ENCODE results near the gene RMRP. TPM values are rescaled to one million over a fixed set of nuclear protein-coding genes. Genes with fewer than 3 reads are reported as not detected.
A peak's percentile ranks its signal among the peaks of the same experiment; 100 is the strongest.

RMRP gene
- total RNA-seq, result 13,056 TPM

- peak; percentile 86 for ATAC-seq
- DNase-seq (ENCODE audit: low spot score), result peak; percentile 99
These were observed at the start of gene RMRP for GRCh38 chr9:35657546-35658136. RMRP (minus strand) TSS chr9:35658019.

GRCh38 chr9:35706951-35707350, 49.1 kb upstream of the RMRP start:
- ATAC-seq (no peak), DNase-seq (ENCODE audit: low spot score) (no peak)

GRCh38 chr9:35705836-35706430, 48.1 kb upstream of the RMRP start:
- no peak for ATAC-seq

GRCh38 chr9:35705372-35705771, 47.6 kb upstream of the RMRP start:
- no peak for DNase-seq (ENCODE audit: low spot score)
- no peak for ATAC-seq

More at GRCh38 chr9:35705836-35706430, 48.1 kb upstream of the RMRP start:
- DNase-seq (ENCODE audit: low spot score), result no peak

GRCh38 chr9:35703906-35704672, 46.3 kb upstream of the RMRP start:
- ATAC-seq (no peak), DNase-seq (ENCODE audit: low spot score) (no peak)

GRCh38 chr9:35702696-35703095, 44.9 kb upstream of the RMRP start:
- DNase-seq (ENCODE audit: low spot score) (no peak), ATAC-seq (no peak)

- no peak for DNase-seq (ENCODE audit: low spot score)
- ATAC-seq, result no peak
These were observed 43.1 kb upstream of the RMRP start for GRCh38 chr9:35700942-35701341.

- no peak for ATAC-seq
- DNase-seq (ENCODE audit: low spot score), result no peak
These were observed 42.2 kb upstream of the RMRP start for GRCh38 chr9:35700031-35700430.

- no peak for ATAC-seq
- DNase-seq (ENCODE audit: low spot score), result no peak
These were observed 40.4 kb upstream of the RMRP start for GRCh38 chr9:35698231-35698630.

GRCh38 chr9:35697486-35697885, 39.7 kb upstream of the RMRP start:
- ATAC-seq, result peak; percentile 5
- no peak for DNase-seq (ENCODE audit: low spot score)

- DNase-seq (ENCODE audit: low spot score) (no peak), ATAC-seq (peak; percentile 93)
These were observed 38.8 kb upstream of the RMRP start for GRCh38 chr9:35696520-35697215.

- ATAC-seq (no peak), DNase-seq (ENCODE audit: low spot score) (no peak)
These were observed 38.2 kb upstream of the RMRP start for GRCh38 chr9:35695943-35696401.

- DNase-seq (ENCODE audit: low spot score) (no peak), ATAC-seq (no peak)
These were observed 34.0 kb upstream of the RMRP start for GRCh38 chr9:35691757-35692301.

GRCh38 chr9:35691334-35691650, 33.5 kb upstream of the RMRP start:
- ATAC-seq (no peak), DNase-seq (ENCODE audit: low spot score) (no peak)

GRCh38 chr9:35690614-35691333, 33.0 kb upstream of the RMRP start:
- no peak for DNase-seq (ENCODE audit: low spot score)
- peak; percentile 70 for ATAC-seq

GRCh38 chr9:35690294-35690613, 32.4 kb upstream of the RMRP start:
- DNase-seq (ENCODE audit: low spot score), result no peak
- no peak for ATAC-seq

GRCh38 chr9:35689542-35690293, 31.9 kb upstream of the RMRP start, which contains the start of gene TPM2:
TPM2 (minus strand) TSS chr9:35689925; CDS start chr9:35689817, 108 bp downstream.
- ATAC-seq (peak; percentile 14), DNase-seq (ENCODE audit: low spot score) (no peak)

GRCh38 chr9:35688558-35689541, 31.0 kb upstream of the RMRP start:
- no peak for DNase-seq (ENCODE audit: low spot score)
- ATAC-seq, result no peak

Data from left lobe of liver (tissue), 2 donors.